IPS-18c (cell line): Measurements from ENCODE around the gene DUOX1.
A peak's percentile ranks its signal among the peaks of the same experiment; 100 is the strongest.

Experiments used
- H3K4me3 ChIP-seq: 2 replicates; pipeline ENCODE4 v1.7.0; 2013; ENCODE audit warnings: low read depth, mild to moderate bottlenecking, low read length, moderate library complexity; ENCODE audit not compliant: insufficient read depth
- H3K9me3 ChIP-seq: one replicate; pipeline ENCODE4 v1.6.1; 2013; ENCODE audit warnings: mild to moderate bottlenecking, low read length, moderate library complexity; ENCODE audit not compliant: control insufficient read depth, insufficient read depth

Gene DUOX1

DNA sequence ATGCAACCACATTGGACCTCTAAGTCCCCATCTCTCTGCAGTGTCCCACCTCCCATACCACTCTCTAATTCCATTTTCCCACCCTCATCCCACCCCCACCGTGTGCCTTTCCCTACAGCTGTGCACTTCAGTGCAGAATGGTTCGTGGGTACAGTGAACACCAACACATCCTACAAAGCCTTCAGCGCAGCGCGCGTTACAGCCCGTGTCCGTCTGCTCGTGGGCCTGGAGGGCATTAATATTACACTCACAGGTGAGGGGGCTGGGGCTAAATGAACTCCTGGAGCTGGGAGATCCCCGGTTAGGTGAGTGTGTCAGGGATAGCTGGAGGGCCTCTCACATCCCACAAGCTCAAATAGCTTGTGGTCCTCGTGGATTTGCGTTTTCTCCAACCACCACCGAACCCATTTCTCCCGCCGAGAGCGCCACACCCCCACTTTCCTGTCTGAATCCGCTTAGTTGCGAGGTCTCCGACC lies 13.8 kb upstream of the DUOX1 start:
- peaks cover 3% of the 10 kb centered on the region for H3K9me3 ChIP-seq
- no peak overlapping the region for H3K4me3 ChIP-seq

DNA sequence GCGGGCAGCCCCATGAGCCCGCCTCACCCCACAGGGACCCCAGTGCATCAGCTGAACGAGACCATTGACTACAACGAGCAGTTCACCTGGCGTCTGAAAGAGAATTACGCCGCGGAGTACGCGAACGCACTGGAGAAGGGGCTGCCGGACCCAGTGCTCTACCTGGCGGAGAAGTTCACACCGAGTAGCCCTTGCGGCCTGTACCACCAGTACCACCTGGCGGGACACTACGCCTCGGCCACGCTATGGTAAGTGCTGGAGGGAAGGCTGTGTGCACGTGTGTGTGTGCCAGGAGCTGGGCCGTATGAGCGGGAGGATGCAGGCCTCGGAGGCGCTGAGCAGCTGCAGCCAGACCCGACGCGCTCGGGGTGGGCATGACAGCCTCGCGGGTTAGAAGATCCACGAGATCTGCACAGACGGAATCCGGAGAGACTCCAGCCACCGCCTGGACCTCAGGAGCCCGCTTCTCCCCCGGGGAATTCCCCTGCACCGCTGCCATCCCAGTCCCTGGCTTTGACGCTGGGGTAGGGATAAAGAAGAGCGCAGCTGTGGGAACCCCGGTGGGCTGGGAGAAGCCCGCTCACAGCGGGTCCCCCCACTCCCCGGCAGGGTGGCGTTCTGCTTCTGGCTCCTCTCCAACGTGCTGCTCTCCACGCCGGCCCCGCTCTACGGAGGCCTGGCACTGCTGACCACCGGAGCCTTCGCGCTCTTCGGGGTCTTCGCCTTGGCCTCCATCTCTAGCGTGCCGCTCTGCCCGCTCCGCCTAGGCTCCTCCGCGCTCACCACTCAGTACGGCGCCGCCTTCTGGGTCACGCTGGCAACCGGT lies 13.1 kb upstream of the DUOX1 start:
- Histone ChIP-seq H3K9me3 (peaks cover 3% of the 10 kb centered on the region), H3K4me3 (no peak overlapping the region; the same call in 1 of the 2 replicates)

DNA sequence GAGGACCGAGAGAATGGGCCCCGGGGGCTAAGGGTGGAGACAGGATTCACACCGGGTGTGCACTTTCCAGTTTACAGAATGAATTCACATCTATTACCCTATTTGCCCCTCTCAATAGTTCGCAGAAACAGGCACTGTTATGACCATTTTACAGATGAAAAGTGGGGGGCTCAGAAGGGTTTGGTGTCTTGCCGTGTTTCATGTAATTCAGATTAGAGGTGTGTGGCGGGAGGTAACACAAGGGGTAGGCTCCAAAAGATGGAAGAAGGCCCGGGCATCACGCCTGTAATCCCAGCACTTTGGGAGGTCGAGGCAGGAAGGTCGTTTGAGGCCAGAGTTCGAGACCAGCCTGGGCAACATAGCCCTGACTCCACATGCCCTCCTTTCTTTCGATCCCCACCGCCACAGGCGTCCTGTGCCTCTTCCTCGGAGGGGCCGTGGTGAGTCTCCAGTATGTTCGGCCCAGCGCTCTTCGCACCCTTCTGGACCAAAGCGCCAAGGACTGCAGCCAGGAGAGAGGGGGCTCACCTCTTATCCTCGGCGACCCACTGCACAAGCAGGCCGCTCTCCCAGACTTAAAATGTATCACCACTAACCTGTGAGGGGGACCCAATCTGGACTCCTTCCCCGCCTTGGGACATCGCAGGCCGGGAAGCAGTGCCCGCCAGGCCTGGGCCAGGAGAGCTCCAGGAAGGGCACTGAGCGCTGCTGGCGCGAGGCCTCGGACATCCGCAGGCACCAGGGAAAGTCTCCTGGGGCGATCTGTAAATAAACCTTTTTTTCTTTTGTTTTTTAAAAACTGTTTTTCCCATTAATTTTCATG lies 12.3 kb upstream of the DUOX1 start:
- peaks cover 3% of the 10 kb centered on the region for H3K9me3 ChIP-seq
- peak overlapping the region; percentile 29 for H3K4me3 ChIP-seq

DNA sequence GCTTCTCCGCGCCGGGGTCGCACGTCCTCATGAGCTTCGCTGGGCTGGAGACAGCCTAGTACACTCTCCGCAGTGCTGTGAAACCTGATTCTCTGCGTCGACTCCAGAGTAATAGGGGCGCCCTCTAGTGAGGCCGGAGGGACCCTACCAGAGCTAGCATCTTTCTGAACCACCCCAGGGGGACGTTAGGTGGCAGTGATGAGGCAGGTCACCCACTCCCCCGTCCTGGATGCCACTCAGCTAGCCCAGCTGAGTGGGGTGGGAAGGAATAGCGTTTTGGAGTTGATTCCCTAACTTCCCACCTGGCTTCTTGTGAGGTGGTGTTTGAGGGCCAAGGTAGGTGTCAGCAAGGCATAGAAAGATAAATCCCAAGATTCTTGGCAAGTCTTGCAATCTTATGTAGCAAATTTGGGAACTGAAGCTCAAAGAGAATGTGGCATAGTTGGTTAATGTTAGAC lies 11.6 kb upstream of the DUOX1 start:
- H3K9me3 ChIP-seq = peaks cover 3% of the 10 kb centered on the region
- H3K4me3 ChIP-seq = no peak overlapping the region; the same call in 1 of the 2 replicates

DNA sequence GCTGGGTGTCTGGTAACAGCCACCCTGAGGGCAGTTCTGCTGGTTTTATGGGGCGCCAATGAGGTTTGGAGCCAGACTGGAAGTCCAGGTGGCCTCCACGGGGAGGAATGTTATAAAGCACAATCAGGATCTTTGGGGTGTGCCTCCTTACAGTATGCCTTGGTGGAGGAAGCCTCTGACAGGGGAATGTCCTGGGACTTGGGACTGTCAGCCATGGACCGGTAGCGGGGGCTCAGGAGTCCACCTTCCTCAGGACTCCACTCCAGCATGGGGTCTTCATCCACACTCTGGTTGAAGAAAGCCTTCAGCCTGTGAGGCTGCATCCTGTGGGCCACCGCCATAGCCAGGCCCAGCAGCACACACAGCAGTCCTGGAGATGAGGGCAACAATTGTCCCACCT lies 10.8 kb upstream of the DUOX1 start:
- no peak overlapping the region for H3K4me3 ChIP-seq
- peaks cover 3% of the 10 kb centered on the region for H3K9me3 ChIP-seq

DNA sequence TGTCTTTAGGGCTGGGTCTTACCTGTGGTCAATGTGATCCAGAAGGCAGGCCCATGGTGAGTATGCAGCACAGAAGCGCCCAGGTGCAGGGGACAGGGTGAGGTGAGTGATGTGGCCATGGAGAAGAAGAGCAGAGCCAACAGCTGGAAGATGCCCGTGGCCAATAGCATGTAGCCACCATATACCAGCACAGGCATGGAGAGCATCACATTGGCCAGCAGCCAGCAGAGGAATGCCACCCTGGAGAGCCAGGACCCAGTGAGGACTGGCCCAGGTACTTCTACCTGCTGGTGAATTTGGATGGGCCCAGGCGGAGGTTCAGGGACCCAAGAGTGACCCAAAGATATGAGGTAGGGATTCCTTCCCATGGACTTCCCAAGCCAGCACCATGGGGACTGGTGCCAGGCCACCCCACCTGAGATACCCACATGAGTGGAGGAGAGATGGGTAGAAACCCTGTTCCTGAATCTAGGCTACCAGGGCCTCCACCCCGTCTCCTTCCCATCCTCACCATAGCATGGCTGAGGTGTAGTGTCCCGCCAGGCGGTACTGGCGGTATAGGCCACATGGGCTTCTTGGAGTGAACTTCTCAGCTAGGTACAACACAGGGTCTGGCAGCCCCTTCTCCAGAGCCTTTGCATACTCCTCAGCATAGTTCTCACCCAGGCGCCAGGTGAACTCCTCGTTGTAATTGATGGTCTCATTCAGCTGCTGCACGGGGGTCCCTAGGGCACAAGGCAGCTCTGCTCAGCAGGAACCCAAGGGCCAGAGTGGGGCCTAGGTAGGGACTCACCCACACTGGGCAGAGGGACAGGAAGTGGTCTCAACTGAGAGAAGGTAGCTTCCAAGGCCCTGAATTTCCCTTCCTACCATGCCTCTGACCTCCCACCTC lies 9.5 kb upstream of the DUOX1 start:
- Histone ChIP-seq H3K4me3 (no peak overlapping the region), H3K9me3 (peaks cover 3% of the 10 kb centered on the region)

DNA sequence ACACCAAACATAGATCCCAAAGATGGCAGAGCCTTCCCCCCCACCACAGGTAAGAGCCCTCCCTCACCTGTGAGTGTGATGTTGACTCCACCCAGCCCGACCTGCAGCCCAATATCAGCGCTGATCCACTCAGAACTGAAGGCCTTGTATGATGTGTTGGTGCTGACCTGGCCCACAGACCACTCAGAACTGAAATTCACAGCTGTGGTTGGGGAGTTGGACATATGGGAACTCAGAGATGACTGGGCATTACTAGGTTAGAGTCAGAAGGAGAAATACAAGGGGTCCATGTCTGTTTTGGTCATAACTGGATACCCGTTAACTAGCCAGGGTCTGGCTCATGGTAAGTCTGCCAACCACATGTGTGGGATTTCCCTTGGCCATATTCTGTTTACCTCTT lies 8.8 kb upstream of the DUOX1 start:
- peaks cover 3% of the 10 kb centered on the region for H3K9me3 ChIP-seq
- no peak overlapping the region for H3K4me3 ChIP-seq

DNA sequence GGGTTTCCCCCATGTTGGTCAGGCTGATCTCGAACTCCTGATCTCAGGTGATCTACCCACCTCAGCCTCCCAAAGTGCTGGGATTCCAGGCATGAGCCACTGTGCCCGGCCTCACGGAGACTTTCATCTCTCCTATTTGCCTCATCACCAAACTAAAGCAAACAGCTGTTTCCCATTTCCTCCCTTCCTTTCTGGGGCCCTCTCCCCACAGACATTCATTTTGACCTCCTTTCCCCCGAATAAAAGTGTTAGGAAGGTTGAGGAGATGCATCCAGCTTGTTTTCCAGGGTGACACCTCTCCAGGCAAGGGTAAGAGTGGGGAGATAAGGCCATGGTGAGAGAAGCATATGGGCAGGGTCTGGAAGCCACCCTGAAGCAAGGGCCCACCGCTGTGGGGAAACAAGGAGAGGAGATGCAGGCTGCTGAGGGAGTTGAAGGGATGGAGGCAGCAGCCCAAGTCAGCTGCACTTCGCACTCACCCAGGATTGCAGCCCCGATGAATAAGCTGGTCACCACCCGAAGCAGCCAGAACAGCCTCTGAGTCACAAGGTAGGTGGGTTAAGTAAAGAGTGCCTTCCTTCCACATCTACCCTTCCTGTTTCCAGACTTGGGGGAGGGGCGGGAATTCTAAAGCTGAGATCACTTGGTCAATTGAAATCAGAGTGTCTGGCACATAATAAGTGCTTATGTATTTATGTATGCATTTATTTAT lies 7.9 kb upstream of the DUOX1 start:
- H3K9me3 ChIP-seq = no peaks in the 10 kb centered on the region
- no peak overlapping the region for H3K4me3 ChIP-seq

DNA sequence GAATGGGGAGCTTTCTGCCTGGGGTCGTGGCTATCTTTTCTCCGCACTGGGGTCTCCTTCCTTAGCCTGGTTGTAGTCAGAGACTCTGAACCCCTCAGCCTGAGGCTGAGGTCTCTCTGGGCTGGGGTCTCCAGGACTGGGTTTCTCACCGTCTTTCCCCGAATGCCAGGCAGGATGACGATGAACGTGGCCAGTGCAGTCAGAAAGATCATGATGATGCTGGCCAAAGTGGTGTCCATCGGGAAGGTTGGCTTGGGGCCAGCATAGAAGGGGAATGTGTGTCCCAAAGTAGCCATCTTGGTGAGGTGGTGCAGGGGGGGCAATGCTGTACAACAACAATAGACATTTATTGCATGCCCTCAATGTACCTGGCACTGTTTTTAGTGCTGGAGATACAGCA lies 7.1 kb upstream of the DUOX1 start:
- H3K9me3 ChIP-seq = no peaks in the 10 kb centered on the region
- no peak overlapping the region for H3K4me3 ChIP-seq

DNA sequence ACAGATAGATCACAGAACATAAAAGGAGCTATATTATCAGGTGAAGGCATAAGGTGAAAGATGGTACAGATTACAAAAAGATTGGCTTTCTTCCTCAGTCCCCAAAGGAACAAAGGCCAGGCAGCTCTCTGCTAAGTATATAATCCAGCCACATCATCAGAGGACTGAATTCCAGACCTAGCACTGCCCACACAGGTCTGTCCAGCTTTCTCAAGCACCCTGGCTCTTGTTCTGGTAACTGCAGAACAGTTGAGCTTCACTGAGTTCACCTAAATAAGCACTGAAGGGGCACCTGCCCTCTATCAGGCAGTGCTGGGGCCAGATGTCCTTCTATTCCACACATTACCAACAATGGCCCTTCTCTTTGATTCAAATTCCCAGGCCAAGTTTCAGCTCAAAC lies 6.4 kb upstream of the DUOX1 start:
- H3K9me3 ChIP-seq = no peaks in the 10 kb centered on the region
- H3K4me3 ChIP-seq = no peak overlapping the region

DNA sequence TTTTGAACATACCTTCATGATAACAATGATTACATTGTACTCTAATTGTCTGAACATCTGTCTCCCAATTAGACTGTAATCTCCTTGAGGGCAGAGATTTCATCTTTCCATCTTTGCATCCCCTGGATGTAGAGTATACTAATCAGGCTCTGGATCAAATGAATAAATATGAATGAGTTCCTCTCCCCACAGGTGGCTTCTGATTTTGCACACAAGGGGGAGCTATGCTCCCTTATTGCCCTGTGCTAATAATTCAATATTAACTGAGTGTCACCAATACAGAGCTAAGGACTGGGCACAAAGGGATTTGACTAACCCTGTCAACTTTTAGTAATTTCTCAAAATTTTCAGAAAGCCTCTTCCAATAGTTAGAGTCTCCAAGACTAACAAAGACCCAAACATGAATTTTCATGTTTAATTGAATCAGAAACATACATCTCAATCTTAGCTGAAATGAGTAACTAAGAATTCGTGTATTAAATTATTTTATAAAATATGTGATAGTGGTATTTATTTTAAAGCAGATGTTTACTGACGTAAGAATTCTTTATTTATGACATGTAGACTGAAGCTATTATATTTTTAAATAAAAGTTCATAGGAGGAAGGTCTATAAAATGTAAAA lies 3.1 kb upstream of the DUOX1 start:
- Histone ChIP-seq H3K4me3 (no peak overlapping the region), H3K9me3 (no peaks in the 10 kb centered on the region)

DNA sequence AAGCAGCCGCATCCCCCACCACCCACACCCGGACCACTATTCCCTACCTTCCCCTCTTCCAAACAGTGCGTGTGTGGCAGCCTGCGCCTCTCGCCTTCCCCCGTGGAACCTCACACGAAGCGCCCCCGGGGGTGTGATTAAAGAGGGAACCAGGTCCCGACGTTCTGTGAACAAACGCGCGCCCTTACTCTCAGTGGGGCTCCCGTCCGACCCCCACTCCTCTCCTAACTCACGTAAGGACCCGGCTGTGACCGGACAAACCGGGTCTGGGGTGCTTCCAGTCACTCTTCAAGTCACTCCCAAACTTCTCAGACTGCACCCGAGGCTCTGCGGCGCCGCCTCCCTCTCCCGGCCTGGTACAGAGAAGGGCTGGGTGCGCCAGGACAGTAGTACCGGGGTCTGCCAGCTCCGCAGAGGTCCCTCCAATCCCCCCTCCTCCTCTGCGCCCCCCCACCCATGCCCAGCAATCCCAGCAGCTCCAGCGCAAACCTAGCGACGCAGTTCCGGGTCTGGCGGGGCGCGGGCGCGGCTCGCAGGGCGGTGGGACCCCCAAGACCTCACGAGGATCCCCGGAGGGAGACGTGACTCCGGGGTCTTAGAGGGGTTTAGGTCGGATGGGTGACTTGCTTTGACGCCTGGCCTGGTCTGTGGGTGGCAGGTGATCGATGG lies 689 bp upstream of the DUOX1 start:
- Histone ChIP-seq H3K4me3 (peak overlapping the region; percentile 49), H3K9me3 (no peaks in the 10 kb centered on the region)

DNA sequence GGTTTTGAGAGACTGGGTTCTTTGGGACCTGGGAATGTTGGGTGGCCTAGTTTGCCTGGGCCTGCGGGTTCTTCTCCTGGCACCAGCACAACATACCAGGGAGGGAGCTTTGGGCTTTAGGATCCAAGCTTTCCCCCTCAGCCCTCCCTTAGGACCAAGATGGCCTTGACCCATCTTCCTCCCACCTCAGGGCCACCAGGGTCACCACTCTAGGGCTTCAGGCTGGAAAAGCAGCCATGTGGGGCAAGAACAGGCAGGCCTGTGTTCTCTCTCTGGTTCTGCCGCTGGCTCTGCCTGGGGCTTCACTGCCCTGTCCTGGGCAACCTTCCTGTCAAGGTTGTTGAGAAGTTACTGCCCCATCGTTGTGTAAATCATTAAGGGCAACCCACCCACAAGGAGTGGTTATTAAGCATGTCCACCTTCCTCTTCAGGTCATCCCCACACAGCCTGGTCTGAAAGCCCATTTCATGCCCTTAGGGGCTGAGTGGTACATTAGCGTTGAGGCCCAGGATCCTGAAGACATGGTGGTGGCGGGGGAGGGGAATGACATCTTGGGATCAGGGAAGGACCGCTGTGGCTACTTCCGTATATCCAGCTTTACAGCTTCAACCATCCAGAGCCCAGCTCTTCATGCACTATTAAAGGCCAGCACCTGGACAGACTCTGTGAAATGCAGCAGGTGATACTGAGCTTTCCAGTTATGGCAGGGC lies 652 bp downstream of the DUOX1 start:
- peak overlapping the region; percentile 49 for H3K4me3 ChIP-seq
- H3K9me3 ChIP-seq = no peaks in the 10 kb centered on the region

DNA sequence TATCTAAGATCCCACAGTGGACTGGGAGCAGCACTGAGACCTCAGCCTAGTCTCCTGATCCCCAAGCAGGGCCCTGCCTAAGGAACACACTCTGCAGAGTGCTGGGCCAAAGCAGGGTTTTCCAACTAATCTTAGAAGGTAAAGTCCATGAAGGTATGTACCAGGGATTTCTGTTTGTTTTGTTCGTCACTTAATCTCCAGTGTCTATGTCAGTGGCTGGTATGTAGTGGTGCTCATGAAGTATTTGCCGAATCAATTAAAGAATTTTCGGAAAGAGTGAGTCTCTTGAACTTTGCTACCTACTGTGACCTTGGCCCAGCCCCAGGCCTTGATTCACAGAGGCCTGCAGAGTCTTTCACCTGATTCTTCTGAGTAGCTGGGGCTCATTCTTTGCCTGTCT lies 1.7 kb downstream of the DUOX1 start:
- H3K4me3 ChIP-seq = no peak overlapping the region
- H3K9me3 ChIP-seq = no peaks in the 10 kb centered on the region

DNA sequence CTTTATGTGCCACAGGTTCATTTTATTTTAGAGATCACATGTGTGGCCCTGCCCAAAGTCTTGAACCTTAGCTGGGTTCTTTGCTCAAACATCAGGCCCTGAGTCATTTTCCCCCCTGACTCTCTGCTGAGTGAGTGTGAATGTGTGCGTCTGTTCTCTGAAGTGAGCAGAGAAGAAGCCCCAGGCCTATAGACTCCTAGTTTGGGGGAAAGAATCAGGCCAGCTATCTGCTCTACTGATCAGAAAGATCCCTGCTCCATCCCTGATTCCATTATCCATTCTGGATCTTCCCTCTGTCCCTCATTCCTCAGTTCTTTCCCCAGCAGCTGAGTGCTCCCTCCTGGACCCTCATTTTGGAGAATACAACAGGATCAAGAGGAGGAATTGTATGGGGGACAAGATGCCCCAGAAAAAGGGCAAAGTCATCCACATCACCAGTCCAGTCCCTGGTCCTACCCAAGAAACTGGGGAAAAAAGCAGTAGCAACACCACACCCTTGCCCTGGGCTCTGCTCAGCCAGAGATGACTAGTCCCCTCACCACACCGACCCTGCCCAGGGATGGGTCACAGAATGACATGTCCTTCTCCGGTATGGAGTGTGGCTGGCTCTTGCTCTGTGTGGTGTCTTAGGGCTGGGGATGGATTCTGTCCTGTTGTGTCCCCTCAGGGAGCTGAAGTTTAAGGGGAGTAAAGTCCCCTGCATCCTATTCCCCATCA lies 3.2 kb downstream of the DUOX1 start:
- Histone ChIP-seq H3K9me3 (no peaks in the 10 kb centered on the region), H3K4me3 (no peak overlapping the region)
